PC-3 (cell line): Measurements from ENCODE around the gene SLC13A2. TPM values are rescaled to one million over a fixed set of nuclear protein-coding genes. Genes with fewer than 3 reads are reported as not detected.

ENCODE experiments used
- ATAC-seq: fragments of 200-7000 bp; cut with Tn5 transposase; 2 replicates; pipeline ENCODE4 v1.9.1; 2020; ENCODE audit warnings: mild to moderate bottlenecking, moderate library complexity
- BruUV-seq: library from RNA; stranded (reverse); fragments of 400-500 nt; replicated peaks from 2 replicates; lab custom pipeline; 2021; lab: Mats Ljungman, UMichigan
- CTCF ChIA-PET: fragments of 300-600 bp; sonication (Branson Sonifier 250); formaldehyde crosslinking; loops from one replicate; lab custom pipeline; 2022; ENCODE audit warnings: antibody characterized with exemption; lab: Charles Lee
- POLR2A ChIA-PET: fragments of 300-600 bp; sonication (Branson Sonifier 250); formaldehyde crosslinking; loops from one replicate; lab custom pipeline; 2022; ENCODE audit warnings: antibody characterized with exemption; ENCODE audit not compliant: unreplicated experiment; lab: Charles Lee
- DNase-seq: peaks from one replicate; pipeline ENCODE4 v3.0.0-alpha.2; 2015
- H2AFZ ChIP-seq: fragments of 300-600 bp; sonication (generic); 2 replicates; pipeline ENCODE4 v1.6.0; 2016; ENCODE audit warnings: antibody characterized with exemption, low read length
- H3F3A ChIP-seq: fragments of 300-600 bp; sonication (generic); one replicate; pipeline ENCODE4 v1.6.0; 2017; ENCODE audit warnings: antibody characterized with exemption, low read length, control low read depth, mild to moderate bottlenecking; ENCODE audit not compliant: unreplicated experiment
- H3K27ac ChIP-seq: fragments of 300-600 bp; sonication (generic); 2 replicates; pipeline ENCODE4 v1.5.1; 2016; ENCODE audit warnings: mild to moderate bottlenecking, low read length
- H3K27me3 ChIP-seq: fragments of 300-600 bp; sonication (generic); 2 replicates; pipeline ENCODE4 v1.6.1; 2016; ENCODE audit warnings: low read length, mixed read lengths
- H3K36me3 ChIP-seq: fragments of 300-600 bp; sonication (generic); 2 replicates; pipeline ENCODE4 v1.6.1; 2016; ENCODE audit warnings: low read depth, mixed run types, low read length, mixed read lengths
- H3K4me1 ChIP-seq: fragments of 300-600 bp; sonication (generic); 2 replicates; pipeline ENCODE4 v1.5.1; 2016; ENCODE audit warnings: low read length; ENCODE audit not compliant: insufficient read depth
- H3K4me2 ChIP-seq: fragments of 300-600 bp; sonication (generic); 2 replicates; pipeline ENCODE4 v1.6.0; 2016; ENCODE audit warnings: low read length
- H3K4me3 ChIP-seq: fragments of 300-600 bp; sonication (generic); 2 replicates; pipeline ENCODE4 v1.5.1; 2016; ENCODE audit warnings: mild to moderate bottlenecking, low read length, mixed read lengths
- H3K79me2 ChIP-seq: fragments of 300-600 bp; sonication (generic); 2 replicates; pipeline ENCODE4 v1.6.1; 2017; ENCODE audit warnings: low read length, mixed read lengths
- H3K9ac ChIP-seq: fragments of 300-600 bp; sonication (generic); 2 replicates; pipeline ENCODE4 v1.6.0; 2016; ENCODE audit warnings: mild to moderate bottlenecking, low read length
- H3K9me2 ChIP-seq: fragments of 300-600 bp; sonication (generic); replicated peaks from 2 replicates; pipeline ENCODE4 v1.6.1; 2016; ENCODE audit warnings: mixed run types, low read length, mixed read lengths
- H3K9me3 ChIP-seq: fragments of 300-600 bp; sonication (generic); 2 replicates; pipeline ENCODE4 v1.6.1; 2016; ENCODE audit warnings: low read length, mixed read lengths
- H4K20me1 ChIP-seq: fragments of 300-600 bp; sonication (generic); 2 replicates; pipeline ENCODE4 v1.6.1; 2016; ENCODE audit warnings: low read length, mixed read lengths
- CTCF ChIP-seq: fragments of 300-600 bp; sonication (generic); conservative IDR thresholded peaks from 2 replicates; pipeline ENCODE4 v1.5.1; 2017; ENCODE audit warnings: antibody characterized with exemption, low read depth, mild to moderate bottlenecking, low read length
- EZH2 ChIP-seq: fragments of 300-600 bp; sonication (generic); IDR thresholded peaks from one replicate; pipeline ENCODE4 v1.6.1; 2017; ENCODE audit warnings: antibody characterized with exemption, mild to moderate bottlenecking, low read length; ENCODE audit not compliant: unreplicated experiment
- EZH2phosphoT487 ChIP-seq: fragments of 300-600 bp; sonication (generic); IDR thresholded peaks from 2 replicates; pipeline ENCODE4 v1.6.1; 2018; ENCODE audit warnings: mild to moderate bottlenecking, antibody characterized with exemption, low read length, borderline replicate concordance
- intact Hi-C: fragments of 100-400 bp; cut with micrococcal nuclease; formaldehyde crosslinking; loops from 2 replicates; pipeline ENCODE4 v1.9.0; 2023
- total RNA-seq: library from RNA; depleted of rRNA; stranded (reverse); fragments of >200 nt; gene quantifications from 2 replicates; pipeline ENCODE4 v1.2.3, GENCODE V29; 2014

The SLC13A2 gene
- total RNA-seq, 1 experiment from 2014 or later, result not detected

GRCh38 chr17:28470914-28471366 lies 2.5 kb upstream of the SLC13A2 start:
- H3K9ac ChIP-seq, result no peak overlapping the region
- H3K27me3 ChIP-seq, result no peaks in the 10 kb centered on the region
- H3K9me2 ChIP-seq, result no peaks in the 10 kb centered on the region
- H3K36me3 ChIP-seq, result no peaks in the 10 kb centered on the region
- POLR2A ChIA-PET, result interaction anchor here (0.5 kb wide), 1 partner anchor 133 kb away, joined by 6 read pairs; no protein-coding TSS in a partner anchor
- H3K9me3 ChIP-seq, result no peaks in the 10 kb centered on the region
- intact Hi-C loops, result no loop called here
- CTCF ChIA-PET, result interaction anchor here (0.6 kb wide), 1 partner anchor 168 kb away, joined by 4 read pairs; no protein-coding TSS in a partner anchor
- no peak overlapping the region for H3K4me2 ChIP-seq
- H3K79me2 ChIP-seq, result no peaks in the 10 kb centered on the region
- H3K4me1 ChIP-seq, result peaks cover 8% of the 10 kb centered on the region; the same call in 1 of the 2 replicates
- TF ChIP-seq CTCF, result no peak
- no peaks in the 10 kb centered on the region for H3F3A ChIP-seq
- no peak overlapping the region for H3K4me3 ChIP-seq
- BruUV-seq, result no TSS peak
- no peak for ATAC-seq
- no peak overlapping the region for H2AFZ ChIP-seq
- DNase-seq, result no peak
- no peak overlapping the region for H3K27ac ChIP-seq
- H4K20me1 ChIP-seq, result no peaks in the 10 kb centered on the region

DNA sequence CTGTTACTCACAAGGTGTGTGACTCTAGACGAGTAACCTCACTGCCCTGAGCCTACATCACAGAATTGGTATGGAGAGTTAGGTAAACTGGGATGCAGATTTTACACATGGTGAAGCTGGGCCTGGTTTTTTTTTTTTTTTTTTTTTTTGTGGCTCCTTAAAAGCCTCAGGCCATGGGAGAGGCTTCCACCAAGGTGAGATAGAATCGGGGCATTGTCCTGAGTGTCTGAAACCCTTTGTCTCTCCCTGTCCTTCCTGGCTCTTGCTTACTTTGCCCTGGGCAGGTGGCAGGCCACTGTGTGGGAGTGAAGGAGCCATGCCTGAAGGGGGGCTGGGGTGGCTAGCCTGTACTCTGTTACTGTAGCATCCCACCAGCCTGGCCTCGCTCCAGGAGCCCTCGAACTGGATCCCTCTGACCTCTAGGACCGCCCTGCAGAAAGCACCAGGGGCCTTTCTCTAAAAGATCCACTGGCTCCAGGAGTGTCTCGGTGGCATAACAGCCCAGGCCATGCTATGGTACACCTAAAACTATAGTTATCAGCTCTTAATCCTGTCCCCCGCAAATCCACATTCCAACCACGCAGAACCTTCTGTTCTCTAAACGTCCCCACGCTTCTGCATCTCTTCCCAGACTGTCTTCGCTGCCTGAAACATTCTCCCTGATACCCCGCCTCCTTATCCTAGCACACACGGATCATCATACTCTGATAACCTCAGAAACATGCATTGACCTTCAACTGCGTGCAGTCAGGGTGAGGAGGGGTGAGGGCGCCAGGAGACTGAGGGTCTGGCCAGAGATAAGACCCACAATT lies 1.7 kb upstream of the SLC13A2 start:
- Histone ChIP-seq H3K27me3 (no peaks in the 10 kb centered on the region), H3K27ac (no peak overlapping the region), H3K9ac (no peak overlapping the region), H3K4me1 (peaks cover 8% of the 10 kb centered on the region; the same call in 1 of the 2 replicates), H3K4me2 (no peak overlapping the region), H3K79me2 (no peaks in the 10 kb centered on the region), H3K9me3 (no peaks in the 10 kb centered on the region), H3K36me3 (no peaks in the 10 kb centered on the region), H3K4me3 (no peak overlapping the region), H3K9me2 (no peaks in the 10 kb centered on the region), H3F3A (no peaks in the 10 kb centered on the region), H2AFZ (no peak overlapping the region), H4K20me1 (no peaks in the 10 kb centered on the region)
- peak; percentile 7 for DNase-seq
- CTCF ChIA-PET, result no interaction called here
- BruUV-seq, result no TSS peak
- TF ChIP-seq EZH2phosphoT487 (no peak), CTCF (no peak), EZH2 (no peak)
- no peak for ATAC-seq
- intact Hi-C loops, result no loop called here
- POLR2A ChIA-PET, result no interaction called here
